Measurements from ENCODE around the gene DST. TPM values are rescaled to one million over a fixed set of nuclear protein-coding genes. Genes with fewer than 3 reads are reported as not detected.

Gene DST
- total RNA-seq, 2 donors from 2014 or later, result 443 to 489 TPM

GRCh38 chr6:56513631-56514030 is 129.1 kb downstream of the DST start:
- ATAC-seq (ENCODE audit: insufficient number of reproducible peaks, low FRiP score, low read depth) (no peak), DNase-seq (ENCODE audit: low spot score) (no peak)
- Histone ChIP-seq H3K27ac (peak overlapping the region; percentile 23 to 70), H3K9me3 (no peaks in the 10 kb centered on the region), H3K4me1 (ENCODE audit: control insufficient read depth in 1 of 2, low read depth in 2 of 2) (peaks cover 28 to 64% of the 10 kb centered on the region in 2 donors), H3K36me3 (peaks cover 7% of the 10 kb centered on the region), H3K27me3 (replicated peaks; ENCODE audit: insufficient read depth) (no peaks in the 10 kb centered on the region), H3K4me3 (no peak overlapping the region)
- TF ChIP-seq CTCF (IDR thresholded peaks at IDR 0.05), result no peak

- DNase-seq (ENCODE audit: low spot score) (no peak), ATAC-seq (ENCODE audit: insufficient number of reproducible peaks, low FRiP score, low read depth) (no peak)
- no peak overlapping the region for H3K4me3 ChIP-seq
- no peaks in the 10 kb centered on the region for H3K27me3 ChIP-seq (replicated peaks; ENCODE audit: insufficient read depth)
- TF ChIP-seq CTCF (IDR thresholded peaks at IDR 0.05), result no peak
- H3K4me1 ChIP-seq (ENCODE audit: control insufficient read depth in 1 of 2, low read depth in 2 of 2), result peaks cover 31 to 69% of the 10 kb centered on the region in 2 donors
- no peaks in the 10 kb centered on the region for H3K9me3 ChIP-seq
- peak overlapping the region in 1 of 2 donors; percentile 46 for H3K27ac ChIP-seq
- H3K36me3 ChIP-seq, result peaks cover 7% of the 10 kb centered on the region
Measured at GRCh38 chr6:56511591-56511990, 131.1 kb downstream of the DST start.

DNA sequence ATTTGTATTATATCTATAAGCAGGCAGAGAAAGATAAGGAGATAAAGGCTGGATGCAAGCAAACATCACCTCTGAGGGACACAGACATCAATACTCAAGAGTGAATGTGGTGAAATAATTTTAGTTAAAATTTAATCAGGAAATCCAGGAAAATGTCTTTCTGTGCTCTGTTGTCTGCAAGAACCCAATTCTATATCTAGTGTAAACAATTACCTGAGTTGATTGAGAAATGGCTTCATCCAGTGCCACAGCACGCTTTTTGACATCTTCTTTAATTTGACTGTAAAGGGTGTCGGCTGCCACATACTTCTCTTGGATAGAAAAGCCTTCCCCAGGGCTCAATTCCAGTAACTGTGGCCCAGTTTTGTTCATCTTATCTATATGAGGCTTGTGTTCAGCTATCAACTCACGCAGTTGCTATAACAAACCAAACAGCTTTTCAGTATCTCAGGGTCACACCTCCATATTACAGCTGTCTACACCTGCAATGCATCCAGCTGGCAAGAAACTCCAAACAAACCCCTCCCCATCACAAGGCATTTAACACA is 131.6 kb downstream of the DST start:
- peaks cover 34 to 70% of the 10 kb centered on the region in 2 donors for H3K4me1 ChIP-seq (ENCODE audit: control insufficient read depth in 1 of 2, low read depth in 2 of 2)
- ATAC-seq (ENCODE audit: insufficient number of reproducible peaks, low FRiP score, low read depth) (no peak), DNase-seq (ENCODE audit: low spot score) (no peak)
- H3K27ac ChIP-seq, result peak overlapping the region in 1 of 2 donors; percentile 46
- no peak for TF ChIP-seq CTCF (IDR thresholded peaks at IDR 0.05)
- H3K36me3 ChIP-seq, result peaks cover 7% of the 10 kb centered on the region
- H3K27me3 ChIP-seq (replicated peaks; ENCODE audit: insufficient read depth), result no peaks in the 10 kb centered on the region
- no peaks in the 10 kb centered on the region for H3K9me3 ChIP-seq
- H3K4me3 ChIP-seq, result no peak overlapping the region

DNA sequence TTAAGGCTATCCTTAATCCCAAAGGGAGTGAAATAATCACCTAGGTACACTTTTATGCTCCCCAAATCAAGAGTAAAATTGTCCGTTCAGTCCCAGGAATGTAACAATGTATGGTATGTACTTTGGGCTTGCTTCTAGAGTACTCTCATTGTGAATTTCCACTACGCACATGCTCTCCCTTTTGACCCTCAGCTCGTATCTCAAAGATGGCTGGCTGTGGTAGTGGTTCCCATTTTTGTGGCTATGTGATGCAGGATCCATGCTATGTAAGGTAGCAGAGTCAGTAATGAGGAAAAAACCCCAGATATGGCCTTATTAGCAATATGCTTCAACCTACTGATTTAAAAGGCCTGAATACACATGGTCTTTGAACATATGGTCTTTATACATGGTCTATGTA is 133.7 kb downstream of the DST start:
- Histone ChIP-seq H3K9me3 (no peaks in the 10 kb centered on the region), H3K4me3 (no peak overlapping the region), H3K27me3 (replicated peaks; ENCODE audit: insufficient read depth) (no peaks in the 10 kb centered on the region), H3K4me1 (ENCODE audit: control insufficient read depth in 1 of 2, low read depth in 2 of 2) (peaks cover 32 to 73% of the 10 kb centered on the region in 2 donors), H3K36me3 (peaks cover 7% of the 10 kb centered on the region), H3K27ac (peak overlapping the region; percentile 62 to 67)
- no peak for TF ChIP-seq CTCF (IDR thresholded peaks at IDR 0.05)
- ATAC-seq (ENCODE audit: insufficient number of reproducible peaks, low FRiP score, low read depth) (no peak), DNase-seq (ENCODE audit: low spot score) (no peak)

GRCh38 chr6:56507517-56507916 is 135.2 kb downstream of the DST start:
- TF ChIP-seq CTCF (IDR thresholded peaks at IDR 0.05), result no peak
- Histone ChIP-seq H3K4me1 (ENCODE audit: control insufficient read depth in 1 of 2, low read depth in 2 of 2) (peaks cover 27 to 64% of the 10 kb centered on the region in 2 donors), H3K4me3 (no peak overlapping the region), H3K9me3 (no peaks in the 10 kb centered on the region), H3K36me3 (peaks cover 7% of the 10 kb centered on the region), H3K27ac (peak overlapping the region; percentile 62 to 67), H3K27me3 (replicated peaks; ENCODE audit: insufficient read depth) (no peaks in the 10 kb centered on the region)
- ATAC-seq (ENCODE audit: insufficient number of reproducible peaks, low FRiP score, low read depth) (peak; percentile 67), DNase-seq (ENCODE audit: low spot score) (no peak)

Measured in thoracic aorta (tissue), 2 donors.